GM23338 (cell line): ENCODE results near the gene CNNM1. TPM values are rescaled to one million over a fixed set of nuclear protein-coding genes. Genes with fewer than 3 reads are reported as not detected.

Experiments used
- ATAC-seq: fragments of 200-7000 bp; cut with Tn5 transposase; 3 replicates; pipeline ENCODE4 v1.9.1; 2020
- DNase-seq: peaks from one replicate; pipeline ENCODE4 v3.0.0-alpha.2; 2015; ENCODE audit warnings: low spot score
- H2AFZ ChIP-seq: fragments of 200-600 bp; sonication (generic); 2 replicates; pipeline ENCODE4 v1.8.0; 2016; ENCODE audit warnings: antibody characterized with exemption, mild to moderate bottlenecking, moderate library complexity
- H3F3A ChIP-seq: fragments of 200-600 bp; sonication (generic); replicated peaks from 2 replicates; pipeline ENCODE4 v1.8.0; 2017; ENCODE audit warnings: antibody characterized with exemption, mixed run types, low read depth
- H3K27ac ChIP-seq: fragments of 200-600 bp; sonication (generic); 2 replicates; pipeline ENCODE4 v1.6.1; 2016; ENCODE audit warnings: low read depth
- H3K27me3 ChIP-seq: fragments of 200-600 bp; sonication (generic); 2 replicates; pipeline ENCODE4 v1.8.0; 2016; ENCODE audit warnings: mild to moderate bottlenecking, mixed run types, moderate library complexity; ENCODE audit not compliant: insufficient read depth
- H3K36me3 ChIP-seq: fragments of 200-600 bp; sonication (generic); 2 replicates; pipeline ENCODE4 v1.8.0; 2016; ENCODE audit warnings: mild to moderate bottlenecking; ENCODE audit not compliant: insufficient read depth
- H3K4me1 ChIP-seq: fragments of 200-600 bp; sonication (generic); 2 replicates; pipeline ENCODE4 v1.8.0; 2016; ENCODE audit warnings: mild to moderate bottlenecking, moderate library complexity; ENCODE audit not compliant: insufficient read depth
- H3K4me2 ChIP-seq: fragments of 200-600 bp; sonication (generic); 2 replicates; pipeline ENCODE4 v1.7.1; 2017; ENCODE audit warnings: mixed run types
- H3K4me3 ChIP-seq: fragments of 200-600 bp; sonication (generic); 2 replicates; pipeline ENCODE4 v1.6.1; 2016; ENCODE audit warnings: mixed run types
- H3K79me2 ChIP-seq: fragments of 200-600 bp; sonication (generic); replicated peaks from 2 replicates; pipeline ENCODE4 v1.8.0; 2017; ENCODE audit warnings: mild to moderate bottlenecking; ENCODE audit not compliant: insufficient read depth
- H3K9me2 ChIP-seq: fragments of 200-600 bp; sonication (generic); 2 replicates; pipeline ENCODE4 v1.8.0; 2017; ENCODE audit not compliant: insufficient read depth
- H4K20me1 ChIP-seq: fragments of 200-600 bp; sonication (generic); replicated peaks from 2 replicates; pipeline ENCODE4 v1.8.0; 2017; ENCODE audit warnings: mild to moderate bottlenecking; ENCODE audit not compliant: insufficient read depth
- H3K27ac Mint-ChIP-seq: 2 replicates; pipeline ENCODE4 v1.8.0; 2020; ENCODE audit warnings: inconsistent platforms, mild to moderate bottlenecking, moderate library complexity, mixed read lengths
- H3K27me3 Mint-ChIP-seq: 3 replicates; pipeline ENCODE4 v1.8.0; 2022; ENCODE audit warnings: low read depth, mild to moderate bottlenecking, moderate library complexity, mixed read lengths, inconsistent platforms; ENCODE audit not compliant: insufficient read depth, poor library complexity
- H3K36me3 Mint-ChIP-seq: 3 replicates; pipeline ENCODE4 v1.8.0; 2021; ENCODE audit warnings: low read depth, mild to moderate bottlenecking, inconsistent platforms, moderate library complexity, mixed read lengths
- H3K4me1 Mint-ChIP-seq: 3 replicates; pipeline ENCODE4 v1.8.0; 2020; ENCODE audit warnings: mild to moderate bottlenecking, inconsistent platforms, mixed read lengths
- H3K4me3 Mint-ChIP-seq: 3 replicates; pipeline ENCODE4 v1.8.0; 2021; ENCODE audit warnings: moderate library complexity, mild to moderate bottlenecking, inconsistent platforms, mixed read lengths
- H3K9me3 Mint-ChIP-seq: 3 replicates; pipeline ENCODE4 v1.8.0; 2020; ENCODE audit warnings: moderate library complexity, mild to moderate bottlenecking, inconsistent platforms, mixed read lengths
- CREB1 ChIP-seq: fragments of 250-450 bp; sonication (Bioruptor Pico); IDR thresholded peaks from 2 replicates; pipeline ENCODE4 v1.5.0; 2020; ENCODE audit warnings: low read depth, mild to moderate bottlenecking, moderate library complexity
- EZH2 ChIP-seq: fragments of 200-600 bp; sonication (generic); IDR thresholded peaks from one replicate; pipeline ENCODE4 v1.8.0; 2017; ENCODE audit warnings: antibody characterized with exemption, mild to moderate bottlenecking, low read depth; ENCODE audit not compliant: unreplicated experiment
- EZH2phosphoT487 ChIP-seq: fragments of 200-600 bp; sonication (generic); IDR thresholded peaks from one replicate; pipeline ENCODE4 v1.8.1; 2018; ENCODE audit warnings: antibody characterized with exemption; ENCODE audit not compliant: unreplicated experiment
- REST ChIP-seq: IDR thresholded peaks from one replicate; pipeline ENCODE4 v1.6.1; 2018; ENCODE audit warnings: antibody characterized with exemption; ENCODE audit not compliant: unreplicated experiment
- STAT1 ChIP-seq: IDR thresholded peaks from one replicate; pipeline ENCODE4 v1.6.1; 2016; ENCODE audit warnings: antibody characterized with exemption; ENCODE audit not compliant: unreplicated experiment
- ZNF331 ChIP-seq: fragments of 250-450 bp; sonication (Bioruptor Pico); IDR thresholded peaks from 2 replicates; pipeline ENCODE4 v1.5.0; 2020; ENCODE audit warnings: low read depth, mild to moderate bottlenecking, moderate library complexity
- ZNF462 ChIP-seq: fragments of 250-450 bp; sonication (Bioruptor Pico); IDR thresholded peaks from 2 replicates; pipeline ENCODE4 v1.5.0; 2020; ENCODE audit warnings: mild to moderate bottlenecking, moderate library complexity
- polyA plus RNA-seq: library from polyadenylated mRNA; unstranded; fragments of >200 nt; fragmentation: Nextera tagmentation; extraction: Ambion mirVana; gene quantifications from 2 replicates; pipeline ENCODE4 v1.2.1, GENCODE V29; 2016
- total RNA-seq: library from RNA; depleted of rRNA; stranded (reverse); fragments of >200 nt; shearing (Covaris generic); gene quantifications from 2 replicates; pipeline ENCODE4 v1.2.3, GENCODE V29; 2014

CNNM1 gene
- total and polyA plus RNA-seq, 2 experiments from 2014 or later, result 0.52 to 0.90 TPM

- no peaks in the 10 kb centered on the region for H3F3A ChIP-seq
- DNase-seq, result no peak
- H3K79me2 ChIP-seq, result no peaks in the 10 kb centered on the region
- no peak overlapping the region for H3K27ac ChIP-seq
- H3K4me3 ChIP-seq, result no peak overlapping the region
- Mint-ChIP-seq H3K36me3 (peaks cover 60% of the 10 kb centered on the region), H3K4me3 (no peak overlapping the region), H3K9me3 (no peaks in the 10 kb centered on the region), H3K27ac (no peak overlapping the region), H3K27me3 (no peaks in the 10 kb centered on the region), H3K4me1 (peaks cover 18% of the 10 kb centered on the region)
- no peaks in the 10 kb centered on the region for H3K27me3 ChIP-seq
- H2AFZ ChIP-seq, result no peak overlapping the region
- TF ChIP-seq EZH2 (no peak), ZNF462 (CRISPR knock-in tag) (no peak), ZNF331 (CRISPR knock-in tag) (no peak), EZH2phosphoT487 (no peak)
- peaks cover 6% of the 10 kb centered on the region; the same call in 1 of the 2 replicates for H3K36me3 ChIP-seq
- H4K20me1 ChIP-seq, result 0 out of 2 replicates have a peak, but pooled peaks cover 3% of the 10 kb centered on the region
- H3K9me2 ChIP-seq, result no peaks in the 10 kb centered on the region
- H3K4me2 ChIP-seq, result no peak overlapping the region
- peaks cover 18% of the 10 kb centered on the region for H3K4me1 ChIP-seq
- no peak for ATAC-seq
Observed at GRCh38 chr10:99399664-99400063, 70.5 kb downstream of the CNNM1 start.

GRCh38 chr10:99403674-99404073 lies 74.5 kb downstream of the CNNM1 start:
- Histone ChIP-seq H3F3A (no peaks in the 10 kb centered on the region), H3K27ac (no peak overlapping the region), H3K36me3 (peaks cover 18% of the 10 kb centered on the region; the same call in 1 of the 2 replicates), H3K4me2 (no peak overlapping the region), H4K20me1 (peaks cover 3% of the 10 kb centered on the region; the same call in 1 of the 2 replicates), H3K9me2 (no peaks in the 10 kb centered on the region), H3K27me3 (no peaks in the 10 kb centered on the region), H3K4me3 (no peak overlapping the region), H2AFZ (no peak overlapping the region), H3K4me1 (no peaks in the 10 kb centered on the region), H3K79me2 (no peaks in the 10 kb centered on the region)
- DNase-seq, result no peak
- H3K4me3 Mint-ChIP-seq, result no peak overlapping the region
- no peak overlapping the region for H3K27ac Mint-ChIP-seq
- H3K4me1 Mint-ChIP-seq, result no peaks in the 10 kb centered on the region
- H3K27me3 Mint-ChIP-seq, result no peaks in the 10 kb centered on the region
- H3K36me3 Mint-ChIP-seq, result peaks cover 56% of the 10 kb centered on the region
- H3K9me3 Mint-ChIP-seq, result no peaks in the 10 kb centered on the region; the same call in 2 of the 3 replicates
- ATAC-seq, result no peak
- TF ChIP-seq REST (no peak), EZH2 (no peak), STAT1 (no peak), CREB1 (CRISPR knock-in tag) (no peak)
